ENCODE results near the gene LYZ.
"Not testable (repeated sequence)": the region's sequence is repeated elsewhere in the genome, so short reads cannot be mapped to it uniquely, and the experiment has no call there.

Gene LYZ

GRCh38 chr12:69348162-69348938 lies at the start of gene LYZ:
Gene LYZ (plus strand): TSS chr12:69348381. CDS start chr12:69348409, 28 bp downstream.
- FAIRE-seq = no peak

GRCh38 chr12:69298947-69299346 lies 49.2 kb upstream of the LYZ start:
- FAIRE-seq = no peak

GRCh38 chr12:69304284-69304683 lies 43.9 kb upstream of the LYZ start:
- FAIRE-seq = no peak

- FAIRE-seq = no peak
Measured at GRCh38 chr12:69309461-69309860, 38.7 kb upstream of the LYZ start.

- FAIRE-seq = no peak
Measured at GRCh38 chr12:69313209-69313608, 35.0 kb upstream of the LYZ start.

GRCh38 chr12:69316784-69317183 lies 31.4 kb upstream of the LYZ start:
- not testable (repeated sequence) for FAIRE-seq

GRCh38 chr12:69317233-69317632 lies 30.9 kb upstream of the LYZ start:
- FAIRE-seq = not testable (repeated sequence)

- FAIRE-seq = no peak
Measured at GRCh38 chr12:69318225-69318624, 30.0 kb upstream of the LYZ start.

- FAIRE-seq = no peak
Measured at GRCh38 chr12:69321351-69321750, 26.8 kb upstream of the LYZ start.

GRCh38 chr12:69324797-69325466 lies 23.2 kb upstream of the LYZ start:
- FAIRE-seq = no peak

- no peak for FAIRE-seq
Measured at GRCh38 chr12:69328426-69328825, 19.8 kb upstream of the LYZ start.

- FAIRE-seq = no peak
Measured at GRCh38 chr12:69329669-69330428, 18.3 kb upstream of the LYZ start.

- FAIRE-seq = no peak
Measured at GRCh38 chr12:69330475-69331473, 17.4 kb upstream of the LYZ start.

- no peak for FAIRE-seq
Measured at GRCh38 chr12:69331519-69331908, 16.7 kb upstream of the LYZ start.

- FAIRE-seq = no peak
Measured at GRCh38 chr12:69331909-69332684, 16.1 kb upstream of the LYZ start.

- FAIRE-seq = no peak
Measured at GRCh38 chr12:69332815-69333358, 15.3 kb upstream of the LYZ start.

- no peak for FAIRE-seq
Measured at GRCh38 chr12:69334158-69334557, 14.0 kb upstream of the LYZ start.

- FAIRE-seq = no peak
Measured at GRCh38 chr12:69337311-69338090, 10.7 kb upstream of the LYZ start.

- no peak for FAIRE-seq
Measured at GRCh38 chr12:69338120-69338859, 9.9 kb upstream of the LYZ start.

GRCh38 chr12:69338936-69339335 lies 9.2 kb upstream of the LYZ start:
- FAIRE-seq = no peak

Data from colon (tissue), 2 donors.